Right hindlimb (tissue), 1 donor: ENCODE measurements around the gene TTC21A.
"Not testable (repeated sequence)": the region's sequence is repeated elsewhere in the genome, so short reads cannot be mapped to it uniquely, and the experiment has no call there.

Experiments
- DNase-seq: peaks from one replicate; pipeline ENCODE4 v3.0.0-alpha.2; 2018

Gene TTC21A

GRCh38 chr3:39157359-39157758, 49.9 kb downstream of the TTC21A start:
- DNase-seq, result no peak

GRCh38 chr3:39158148-39158715, 50.8 kb downstream of the TTC21A start:
- no peak for DNase-seq

- DNase-seq, result no peak
These were observed 56.9 kb downstream of the TTC21A start for GRCh38 chr3:39164414-39164813.

GRCh38 chr3:39165518-39165917, 58.0 kb downstream of the TTC21A start:
- DNase-seq, result no peak

- DNase-seq, result no peak
These were observed 58.7 kb downstream of the TTC21A start for GRCh38 chr3:39166134-39166710.

- no peak for DNase-seq
These were observed 59.6 kb downstream of the TTC21A start for GRCh38 chr3:39166932-39167532.

- no peak for DNase-seq
These were observed 60.8 kb downstream of the TTC21A start for GRCh38 chr3:39168156-39168780.

- DNase-seq, result no peak
These were observed 62.2 kb downstream of the TTC21A start for GRCh38 chr3:39169712-39170111.

- DNase-seq, result no peak
These were observed 63.0 kb downstream of the TTC21A start for GRCh38 chr3:39170461-39170860.

GRCh38 chr3:39170877-39171276, 63.4 kb downstream of the TTC21A start:
- not testable (repeated sequence) for DNase-seq

- DNase-seq, result no peak
These were observed 64.4 kb downstream of the TTC21A start for GRCh38 chr3:39171860-39172259.

- no peak for DNase-seq
These were observed 66.0 kb downstream of the TTC21A start for GRCh38 chr3:39173318-39174125.

GRCh38 chr3:39176025-39176714, 68.7 kb downstream of the TTC21A start:
- DNase-seq, result no peak

- DNase-seq, result peak; percentile 96
These were observed 70.3 kb downstream of the TTC21A start for GRCh38 chr3:39177708-39178332.

GRCh38 chr3:39178553-39178952, 71.1 kb downstream of the TTC21A start:
- DNase-seq, result no peak

- DNase-seq, result no peak
These were observed 72.7 kb downstream of the TTC21A start for GRCh38 chr3:39180183-39180545.

- peak; percentile 91 for DNase-seq
These were observed 73.3 kb downstream of the TTC21A start for GRCh38 chr3:39180546-39181346.

GRCh38 chr3:39181408-39182335, 74.2 kb downstream of the TTC21A start:
- DNase-seq, result no peak

- peak; percentile 59 for DNase-seq
These were observed 76.0 kb downstream of the TTC21A start for GRCh38 chr3:39183211-39184080.
